HCT116 (cell line): ENCODE data around the gene IMPG2. TPM values are rescaled to one million over a fixed set of nuclear protein-coding genes. Genes with fewer than 3 reads are reported as not detected.

Experiments
- ATAC-seq: fragments of 200-7000 bp; cut with Tn5 transposase; 2 replicates; pipeline ENCODE4 v1.9.1; 2020; ENCODE audit warnings: mild to moderate bottlenecking, moderate library complexity
- BruUV-seq: library from RNA; stranded (reverse); fragments of 400-500 nt; replicated peaks from 2 replicates; lab custom pipeline; 2021; lab: Mats Ljungman, UMichigan
- CTCF ChIA-PET: fragments of 300-600 bp; sonication (Branson Sonifier 250); formaldehyde crosslinking; loops from one replicate; lab custom pipeline; 2021; ENCODE audit warnings: antibody characterized with exemption; lab: Charles Lee
- POLR2A ChIA-PET: fragments of 300-600, 350-600 bp; sonication (Branson Sonifier 250); formaldehyde crosslinking; loops from one replicate; lab custom pipeline; 2021; ENCODE audit warnings: antibody characterized with exemption; lab: Charles Lee
- RAD21 ChIA-PET, 2 experiments: fragments of 300-600 bp; sonication (Branson Sonifier 250); formaldehyde crosslinking; loops; one replicate each; lab custom pipeline; 2023; ENCODE audit warnings: low total read pairs in 2 of 2; ENCODE audit not compliant: uncharacterized antibody in 2 of 2, unreplicated experiment in 2 of 2, low non-redundant PET in 1 of 2; lab: Charles Lee
- DNase-seq: peaks from one replicate; pipeline ENCODE4 v3.0.0-alpha.2; 2010; ENCODE audit warnings: low read depth, low spot score
- H2AFZ ChIP-seq: fragments of 200-600 bp; shearing (Covaris generic), sonication (generic); 2 replicates; pipeline ENCODE4 v1.6.1; 2017; ENCODE audit warnings: low read depth, mixed run types, mixed read lengths, antibody characterized with exemption, low read length; ENCODE audit not compliant: poor library complexity, severe bottlenecking
- H3K27ac ChIP-seq: 2 replicates; pipeline ENCODE4 v1.5.1; 2012; ENCODE audit warnings: low read depth, low read length
- H3K27me3 ChIP-seq: fragments of 200-600 bp; sonication (generic); 2 replicates; pipeline ENCODE4 v1.6.1; 2016; ENCODE audit warnings: mixed run types, low read length, mixed read lengths; ENCODE audit not compliant: insufficient read depth
- H3K36me3 ChIP-seq, 2 experiments: fragments of 200-500 bp in 1 of 2; fragments of 200-600 bp in 1 of 2; sonication (Bioruptor generic) in 1 of 2; sonication (generic) in 1 of 2; 2 replicates each; pipeline versions ENCODE4 v1.5.1 to v1.6.1; 2014 to 2016; ENCODE audit warnings: low read length in 2 of 2, inconsistent platforms in 1 of 2, mixed read lengths in 1 of 2, mixed run types in 1 of 2; ENCODE audit not compliant: insufficient read depth in 2 of 2, control insufficient read depth in 1 of 2
- H3K4me1 ChIP-seq, 2 experiments: fragments of 200-600 bp in 1 of 2; sonication (generic) in 1 of 2; 2 replicates each; pipeline versions ENCODE4 v1.5.1 to v1.6.1; 2012 to 2017; ENCODE audit warnings: low read length in 2 of 2, inconsistent platforms in 1 of 2, mild to moderate bottlenecking in 1 of 2, mixed read lengths in 1 of 2, mixed run types in 1 of 2, moderate library complexity in 1 of 2; ENCODE audit not compliant: insufficient read depth in 2 of 2, control insufficient read depth in 1 of 2
- H3K4me2 ChIP-seq: fragments of 200-600 bp; sonication (generic); 2 replicates; pipeline ENCODE4 v1.6.1; 2017; ENCODE audit warnings: mixed run types, low read length, mixed read lengths
- H3K4me3 ChIP-seq, 2 experiments: fragments of 200-600 bp in 1 of 2; sonication (generic) in 1 of 2; replicated peaks in 1 of 2; 2 replicates each; pipeline ENCODE4 v1.5.1; 2011 to 2016; ENCODE audit warnings: low read length in 2 of 2, control low read depth in 1 of 2, low read depth in 1 of 2, mild to moderate bottlenecking in 1 of 2, mixed read lengths in 1 of 2, mixed run types in 1 of 2
- H3K79me2 ChIP-seq: fragments of 200-600 bp; sonication (generic); 2 replicates; pipeline ENCODE4 v1.6.1; 2017; ENCODE audit warnings: mild to moderate bottlenecking, mixed run types, low read length, moderate library complexity, mixed read lengths; ENCODE audit not compliant: insufficient read depth
- H3K9ac ChIP-seq: fragments of 200-600 bp; sonication (generic); 2 replicates; pipeline ENCODE4 v1.6.1; 2016; ENCODE audit warnings: low read length, mixed read lengths
- H3K9me2 ChIP-seq: fragments of 200-600 bp; sonication (generic), shearing (Covaris generic); 2 replicates; pipeline ENCODE4 v1.6.1; 2017; ENCODE audit warnings: mixed run types, mild to moderate bottlenecking, moderate library complexity; ENCODE audit not compliant: insufficient read depth
- H3K9me3 ChIP-seq, 2 experiments: fragments of 200-500 bp in 1 of 2; fragments of 200-600 bp in 1 of 2; sonication (Bioruptor generic) in 1 of 2; sonication (generic) in 1 of 2; 2 replicates each; pipeline ENCODE4 v1.6.1; 2014 to 2017; ENCODE audit warnings: low read length in 2 of 2, mixed read lengths in 2 of 2, inconsistent platforms in 1 of 2, low read depth in 1 of 2, mild to moderate bottlenecking in 1 of 2, mixed run types in 1 of 2, moderate library complexity in 1 of 2; ENCODE audit not compliant: control insufficient read depth in 1 of 2, insufficient read depth in 1 of 2
- H4K20me1 ChIP-seq: fragments of 200-600 bp; sonication (generic), shearing (Covaris generic); 2 replicates; pipeline ENCODE4 v1.6.1; 2017; ENCODE audit warnings: mixed run types, mild to moderate bottlenecking, moderate library complexity; ENCODE audit not compliant: insufficient read depth
- CBX3 ChIP-seq: IDR thresholded peaks from 2 replicates; pipeline ENCODE4 v1.6.1; 2012; ENCODE audit warnings: low read depth
- CEBPB ChIP-seq: IDR thresholded peaks from 2 replicates; pipeline ENCODE4 v1.6.1; 2012; ENCODE audit warnings: low read depth
- EGR1 ChIP-seq: IDR thresholded peaks from 2 replicates; pipeline ENCODE4 v1.6.1; 2012; ENCODE audit warnings: low read depth
- ELF1 ChIP-seq: IDR thresholded peaks from 2 replicates; pipeline ENCODE4 v1.6.1; 2012; ENCODE audit warnings: low read depth, borderline replicate concordance
- EZH2phosphoT487 ChIP-seq: fragments of 200-600 bp; IDR thresholded peaks from 2 replicates; pipeline ENCODE4 v1.6.1; 2018; ENCODE audit warnings: antibody characterized with exemption, borderline replicate concordance
- FOSL1 ChIP-seq: IDR thresholded peaks from 2 replicates; pipeline ENCODE4 v1.6.1; 2012; ENCODE audit warnings: low read depth
- POLR2A ChIP-seq: IDR thresholded peaks from 2 replicates; pipeline ENCODE4 v1.7.0; 2011; ENCODE audit warnings: borderline replicate concordance; ENCODE audit not compliant: insufficient read depth, insufficient read length; ENCODE audit errors: extremely low read depth
- RAD21 ChIP-seq: IDR thresholded peaks from 2 replicates; pipeline ENCODE4 v1.6.1; 2012; ENCODE audit warnings: low read depth, mild to moderate bottlenecking
- SIN3A ChIP-seq: IDR thresholded peaks from 2 replicates; pipeline ENCODE4 v1.6.1; 2012; ENCODE audit warnings: low read depth
- SP1 ChIP-seq: IDR thresholded peaks from 2 replicates; pipeline ENCODE4 v1.6.1; 2012; ENCODE audit warnings: low read depth
- TCF7L2 ChIP-seq: IDR thresholded peaks from 2 replicates; pipeline ENCODE4 v1.7.0; 2011; ENCODE audit warnings: borderline replicate concordance, inconsistent platforms; ENCODE audit not compliant: insufficient read depth, insufficient read length; ENCODE audit errors: extremely low read depth
- YY1 ChIP-seq: IDR thresholded peaks from 2 replicates; pipeline ENCODE4 v1.6.1; 2011; ENCODE audit warnings: low read length, low read depth, moderate library complexity, mild to moderate bottlenecking; ENCODE audit not compliant: insufficient replicate concordance; ENCODE audit errors: extremely low read depth
- ZFX ChIP-seq: fragments of 450-650 bp; IDR thresholded peaks from 2 replicates; pipeline ENCODE4 v1.6.1; 2017
- ZNF274 ChIP-seq: fragments of 200-500 bp; sonication (Bioruptor generic); IDR thresholded peaks from 2 replicates; pipeline ENCODE4 v1.6.1; 2014; ENCODE audit warnings: mild to moderate bottlenecking, low read depth, low read length, inconsistent platforms
- intact Hi-C: fragments of 100-400 bp; cut with micrococcal nuclease; formaldehyde crosslinking; loops from 2 replicates; pipeline ENCODE4 v1.10.0; 2022
- total RNA-seq: library from RNA; stranded (reverse); gene quantifications from one replicate; pipeline ENCODE4 v1.2.1, GENCODE V29; 2021; ENCODE audit not compliant: unreplicated experiment
- TF ChIP-seq, protein P1 (sequence below): IDR thresholded peaks from 2 replicates; pipeline ENCODE4 v1.6.1; 2012; ENCODE audit warnings: low read depth
- TF ChIP-seq, protein P2 (sequence below): IDR thresholded peaks from 2 replicates; pipeline ENCODE4 v1.6.1; 2011; ENCODE audit warnings: mild to moderate bottlenecking, low read length, moderate library complexity; ENCODE audit not compliant: insufficient replicate concordance; ENCODE audit errors: extremely low read depth
- TF ChIP-seq, protein P3 (sequence below): IDR thresholded peaks from 2 replicates; pipeline ENCODE4 v1.6.1; 2012

IMPG2 gene
- total RNA-seq, 1 experiment from 2014 or later = 0.20 TPM

DNA sequence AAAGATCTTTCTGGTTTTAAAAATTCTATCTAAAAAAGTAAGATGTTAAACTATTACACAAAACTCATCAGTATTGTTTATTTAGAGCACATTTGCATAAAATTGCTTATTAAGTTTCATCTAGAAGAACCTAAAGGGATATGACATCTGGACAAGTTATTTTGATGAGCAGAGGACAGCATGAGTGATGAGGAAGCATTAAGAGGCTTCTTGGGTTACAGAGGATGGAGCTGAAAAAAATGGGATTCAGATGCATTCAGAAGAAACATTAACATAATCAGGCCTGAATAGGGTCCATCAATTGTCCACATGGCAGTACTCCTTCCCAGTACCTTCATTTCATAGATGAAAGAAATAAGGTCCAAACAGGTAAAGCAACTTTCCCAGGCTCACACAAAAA is 41.6 kb downstream of the IMPG2 start:
- intact Hi-C loops = no loop called here
- H3K4me2 ChIP-seq = no peak overlapping the region
- TF ChIP-seq, protein P1, sequence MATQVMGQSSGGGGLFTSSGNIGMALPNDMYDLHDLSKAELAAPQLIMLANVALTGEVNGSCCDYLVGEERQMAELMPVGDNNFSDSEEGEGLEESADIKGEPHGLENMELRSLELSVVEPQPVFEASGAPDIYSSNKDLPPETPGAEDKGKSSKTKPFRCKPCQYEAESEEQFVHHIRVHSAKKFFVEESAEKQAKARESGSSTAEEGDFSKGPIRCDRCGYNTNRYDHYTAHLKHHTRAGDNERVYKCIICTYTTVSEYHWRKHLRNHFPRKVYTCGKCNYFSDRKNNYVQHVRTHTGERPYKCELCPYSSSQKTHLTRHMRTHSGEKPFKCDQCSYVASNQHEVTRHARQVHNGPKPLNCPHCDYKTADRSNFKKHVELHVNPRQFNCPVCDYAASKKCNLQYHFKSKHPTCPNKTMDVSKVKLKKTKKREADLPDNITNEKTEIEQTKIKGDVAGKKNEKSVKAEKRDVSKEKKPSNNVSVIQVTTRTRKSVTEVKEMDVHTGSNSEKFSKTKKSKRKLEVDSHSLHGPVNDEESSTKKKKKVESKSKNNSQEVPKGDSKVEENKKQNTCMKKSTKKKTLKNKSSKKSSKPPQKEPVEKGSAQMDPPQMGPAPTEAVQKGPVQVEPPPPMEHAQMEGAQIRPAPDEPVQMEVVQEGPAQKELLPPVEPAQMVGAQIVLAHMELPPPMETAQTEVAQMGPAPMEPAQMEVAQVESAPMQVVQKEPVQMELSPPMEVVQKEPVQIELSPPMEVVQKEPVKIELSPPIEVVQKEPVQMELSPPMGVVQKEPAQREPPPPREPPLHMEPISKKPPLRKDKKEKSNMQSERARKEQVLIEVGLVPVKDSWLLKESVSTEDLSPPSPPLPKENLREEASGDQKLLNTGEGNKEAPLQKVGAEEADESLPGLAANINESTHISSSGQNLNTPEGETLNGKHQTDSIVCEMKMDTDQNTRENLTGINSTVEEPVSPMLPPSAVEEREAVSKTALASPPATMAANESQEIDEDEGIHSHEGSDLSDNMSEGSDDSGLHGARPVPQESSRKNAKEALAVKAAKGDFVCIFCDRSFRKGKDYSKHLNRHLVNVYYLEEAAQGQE = no peak
- TF ChIP-seq CBX3 (no peak), YY1 (no peak), RAD21 (no peak), EZH2phosphoT487 (no peak), ZFX (no peak), FOSL1 (no peak), EGR1 (no peak), SP1 (no peak), ZNF274 (no peak), SIN3A (no peak), CEBPB (no peak), POLR2A (no peak), TCF7L2 (no peak), ELF1 (no peak)
- TF ChIP-seq, protein P2, sequence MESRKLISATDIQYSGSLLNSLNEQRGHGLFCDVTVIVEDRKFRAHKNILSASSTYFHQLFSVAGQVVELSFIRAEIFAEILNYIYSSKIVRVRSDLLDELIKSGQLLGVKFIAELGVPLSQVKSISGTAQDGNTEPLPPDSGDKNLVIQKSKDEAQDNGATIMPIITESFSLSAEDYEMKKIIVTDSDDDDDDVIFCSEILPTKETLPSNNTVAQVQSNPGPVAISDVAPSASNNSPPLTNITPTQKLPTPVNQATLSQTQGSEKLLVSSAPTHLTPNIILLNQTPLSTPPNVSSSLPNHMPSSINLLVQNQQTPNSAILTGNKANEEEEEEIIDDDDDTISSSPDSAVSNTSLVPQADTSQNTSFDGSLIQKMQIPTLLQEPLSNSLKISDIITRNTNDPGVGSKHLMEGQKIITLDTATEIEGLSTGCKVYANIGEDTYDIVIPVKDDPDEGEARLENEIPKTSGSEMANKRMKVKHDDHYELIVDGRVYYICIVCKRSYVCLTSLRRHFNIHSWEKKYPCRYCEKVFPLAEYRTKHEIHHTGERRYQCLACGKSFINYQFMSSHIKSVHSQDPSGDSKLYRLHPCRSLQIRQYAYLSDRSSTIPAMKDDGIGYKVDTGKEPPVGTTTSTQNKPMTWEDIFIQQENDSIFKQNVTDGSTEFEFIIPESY = no peak
- TF ChIP-seq, protein P3, sequence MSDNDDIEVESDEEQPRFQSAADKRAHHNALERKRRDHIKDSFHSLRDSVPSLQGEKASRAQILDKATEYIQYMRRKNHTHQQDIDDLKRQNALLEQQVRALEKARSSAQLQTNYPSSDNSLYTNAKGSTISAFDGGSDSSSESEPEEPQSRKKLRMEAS = no peak
- H3K9me2 ChIP-seq = no peaks in the 10 kb centered on the region
- H3K9me3 ChIP-seq = no peaks in the 10 kb centered on the region
- no peaks in the 10 kb centered on the region for H3K4me1 ChIP-seq
- H3K4me3 ChIP-seq = no peak overlapping the region
- ChIA-PET POLR2A (no interaction called here), CTCF (no interaction called here), RAD21 (no interaction called here)
- H3K27ac ChIP-seq = no peak overlapping the region
- no peaks in the 10 kb centered on the region for H3K79me2 ChIP-seq
- no peak for ATAC-seq
- DNase-seq = no peak
- no peaks in the 10 kb centered on the region for H4K20me1 ChIP-seq
- H3K27me3 ChIP-seq = no peaks in the 10 kb centered on the region
- no peak overlapping the region for H2AFZ ChIP-seq
- H3K9ac ChIP-seq = no peak overlapping the region
- no peaks in the 10 kb centered on the region for H3K36me3 ChIP-seq
- BruUV-seq = no TSS peak
